BLaER1 treated with 17β-estradiol and CSF1 and Interleukin-3, amounts not matched to agents 10 nM and 100 nM (cell line): Measurements from ENCODE around the gene ZNF862.

Source experiments
- H3K27ac ChIP-seq, 11 experiments: shearing (Covaris generic); formaldehyde crosslinking; 2 replicates each; pipeline ENCODE4 v1.8.1; 2022
- H3K27me3 ChIP-seq, 11 experiments: shearing (Covaris generic); formaldehyde crosslinking; 2 replicates each; pipeline ENCODE4 v1.8.1; 2022
- H3K36me3 ChIP-seq, 11 experiments: shearing (Covaris generic); formaldehyde crosslinking; 2 replicates each; pipeline ENCODE4 v1.8.1; 2022
- H3K4me1 ChIP-seq, 10 experiments: shearing (Covaris generic); formaldehyde crosslinking; 2 replicates each; pipeline ENCODE4 v1.8.1; 2022
- H3K4me2 ChIP-seq, 11 experiments: shearing (Covaris generic); formaldehyde crosslinking; 2 replicates each; pipeline ENCODE4 v1.8.1; 2022
- H3K4me3 ChIP-seq, 10 experiments: shearing (Covaris generic); formaldehyde crosslinking; 2 replicates each; pipeline ENCODE4 v1.8.1; 2022
- H3K9ac ChIP-seq, 11 experiments: shearing (Covaris generic); formaldehyde crosslinking; 2 replicates each; pipeline ENCODE4 v1.8.1; 2022
- H3K9me3 ChIP-seq, 11 experiments: shearing (Covaris generic); formaldehyde crosslinking; replicated peaks in 1 of 11; 2 replicates each; pipeline ENCODE4 v1.8.1; 2022
- H4K20me1 ChIP-seq, 11 experiments: shearing (Covaris generic); formaldehyde crosslinking; 2 replicates each; pipeline ENCODE4 v1.8.1; 2022
- Cebpa-rat ChIP-seq, 11 experiments: shearing (Covaris generic); IDR thresholded peaks; 2 replicates each; pipeline ENCODE4 v1.8.1; 2022

ZNF862 gene

GRCh38 chr7:149819141-149819960, 18.8 kb upstream of the ZNF862 start:
- H4K20me1 ChIP-seq, result peaks cover 0 to 29% (median 0%) of the 10 kb centered on the region in 11 experiments; a peak in 3 of 22 replicates
- peaks cover 28 to 100% (median 97%) of the 10 kb centered on the region in 10 experiments for H3K4me1 ChIP-seq
- H3K4me2 ChIP-seq, result peak overlapping the region in 8 of 11 experiments; percentile 37 to 95 (median 80); a peak in 14 of 22 replicates
- no peak overlapping the region for H3K27ac ChIP-seq
- no peaks in the 10 kb centered on the region for H3K36me3 ChIP-seq
- no peak for TF ChIP-seq Cebpa-rat (IDR thresholded peaks at IDR 0.05)
- 0 out of 22 replicates have a peak overlapping the region, but pooled peaks of 1 of the 11 experiments have one; percentile 9 for H3K9ac ChIP-seq
- no peak overlapping the region for H3K4me3 ChIP-seq
- peaks cover 0 to 18% (median 0%) of the 10 kb centered on the region in 11 experiments; a peak in 3 of 22 replicates for H3K27me3 ChIP-seq
- no peaks in the 10 kb centered on the region for H3K9me3 ChIP-seq

- Histone ChIP-seq H3K27ac (no peak overlapping the region), H3K4me3 (no peak overlapping the region), H4K20me1 (peaks cover 0 to 23% (median 0%) of the 10 kb centered on the region in 11 experiments; a peak in 3 of 22 replicates), H3K9ac (0 out of 22 replicates have a peak overlapping the region, but pooled peaks of 1 of the 11 experiments have one; percentile 9), H3K9me3 (no peaks in the 10 kb centered on the region), H3K4me1 (peaks cover 27 to 100% (median 97%) of the 10 kb centered on the region in 10 experiments), H3K36me3 (no peaks in the 10 kb centered on the region), H3K27me3 (peaks cover 0 to 18% (median 0%) of the 10 kb centered on the region in 11 experiments; a peak in 3 of 22 replicates), H3K4me2 (peak overlapping the region in 8 of 11 experiments; percentile 37 to 95 (median 80); a peak in 13 of 22 replicates)
- TF ChIP-seq Cebpa-rat (IDR thresholded peaks at IDR 0.05), result no peak
These were observed 18.2 kb upstream of the ZNF862 start for GRCh38 chr7:149819961-149820340.

- no peak for TF ChIP-seq Cebpa-rat (IDR thresholded peaks at IDR 0.05)
These were observed 17.5 kb upstream of the ZNF862 start for GRCh38 chr7:149820622-149821190.

GRCh38 chr7:149821191-149822148, 16.7 kb upstream of the ZNF862 start:
- Histone ChIP-seq H3K9ac (peak overlapping the region in 5 of 11 experiments; percentile 10 to 61 (median 51); a peak in 9 of 22 replicates), H3K4me2 (peak overlapping the region; percentile 38 to 95 (median 82); a peak in 21 of 22 replicates), H3K27ac (peak overlapping the region in 4 of 11 experiments; percentile 52 to 78 (median 67); a peak in 9 of 22 replicates), H3K27me3 (peaks cover 0 to 18% (median 0%) of the 10 kb centered on the region in 11 experiments; a peak in 3 of 22 replicates), H3K4me3 (0 out of 20 replicates have a peak overlapping the region, but pooled peaks of 1 of the 10 experiments have one; percentile 34), H3K36me3 (no peaks in the 10 kb centered on the region), H3K9me3 (no peaks in the 10 kb centered on the region), H3K4me1 (peaks cover 25 to 100% (median 98%) of the 10 kb centered on the region in 10 experiments), H4K20me1 (peaks cover 0 to 21% (median 0%) of the 10 kb centered on the region in 11 experiments; a peak in 3 of 22 replicates)
- TF ChIP-seq Cebpa-rat (IDR thresholded peaks at IDR 0.05), result no peak

More at GRCh38 chr7:149820622-149821190, 17.5 kb upstream of the ZNF862 start:
- peak overlapping the region in 3 of 11 experiments; percentile 29 to 57 (median 51); a peak in 2 of 22 replicates for H3K9ac ChIP-seq
- H3K4me3 ChIP-seq, result no peak overlapping the region
- peak overlapping the region in 9 of 11 experiments; percentile 69 to 95 (median 91); a peak in 18 of 22 replicates for H3K4me2 ChIP-seq
- peaks cover 0 to 18% (median 0%) of the 10 kb centered on the region in 11 experiments; a peak in 3 of 22 replicates for H3K27me3 ChIP-seq
- no peaks in the 10 kb centered on the region for H3K36me3 ChIP-seq
- no peaks in the 10 kb centered on the region for H3K9me3 ChIP-seq
- peaks cover 22 to 100% (median 97%) of the 10 kb centered on the region in 10 experiments for H3K4me1 ChIP-seq
- H4K20me1 ChIP-seq, result peaks cover 0 to 21% (median 0%) of the 10 kb centered on the region in 11 experiments; a peak in 3 of 22 replicates
- H3K27ac ChIP-seq, result peak overlapping the region in 2 of 11 experiments; percentile 25 to 78; a peak in 3 of 22 replicates

- peaks cover 35 to 100% (median 100%) of the 10 kb centered on the region in 10 experiments for H3K4me1 ChIP-seq
- no peaks in the 10 kb centered on the region for H3K9me3 ChIP-seq
- H3K27me3 ChIP-seq, result peaks cover 0 to 18% (median 0%) of the 10 kb centered on the region in 11 experiments; a peak in 3 of 22 replicates
- H3K4me3 ChIP-seq, result peak overlapping the region in 2 of 10 experiments; percentile 12 to 34; a peak in 2 of 20 replicates
- TF ChIP-seq Cebpa-rat (IDR thresholded peaks at IDR 0.05), result no peak
- peak overlapping the region; percentile 38 to 95 (median 82) for H3K4me2 ChIP-seq
- H3K36me3 ChIP-seq, result no peaks in the 10 kb centered on the region
- peak overlapping the region in 6 of 11 experiments; percentile 2 to 78 (median 57); a peak in 10 of 22 replicates for H3K27ac ChIP-seq
- peak overlapping the region in 6 of 11 experiments; percentile 1 to 57 (median 40); a peak in 10 of 22 replicates for H3K9ac ChIP-seq
- peaks cover 0 to 21% (median 0%) of the 10 kb centered on the region in 11 experiments; a peak in 2 of 22 replicates for H4K20me1 ChIP-seq
These were observed 15.7 kb upstream of the ZNF862 start for GRCh38 chr7:149822353-149822943.

- H4K20me1 ChIP-seq, result peaks cover 0 to 21% (median 0%) of the 10 kb centered on the region in 11 experiments; a peak in 2 of 22 replicates
- no peaks in the 10 kb centered on the region for H3K36me3 ChIP-seq
- H3K27ac ChIP-seq, result peak overlapping the region in 4 of 11 experiments; percentile 52 to 78 (median 67); a peak in 7 of 22 replicates
- 0 out of 20 replicates have a peak overlapping the region, but pooled peaks of 1 of the 10 experiments have one; percentile 34 for H3K4me3 ChIP-seq
- H3K9me3 ChIP-seq, result no peaks in the 10 kb centered on the region
- TF ChIP-seq Cebpa-rat (IDR thresholded peaks at IDR 0.05), result no peak
- peak overlapping the region in 4 of 11 experiments; percentile 28 to 57 (median 53); a peak in 8 of 22 replicates for H3K9ac ChIP-seq
- peaks cover 0 to 13% (median 0%) of the 10 kb centered on the region in 11 experiments; a peak in 3 of 22 replicates for H3K27me3 ChIP-seq
- H3K4me1 ChIP-seq, result peaks cover 41 to 100% (median 100%) of the 10 kb centered on the region in 10 experiments
- H3K4me2 ChIP-seq, result peak overlapping the region; percentile 38 to 95 (median 82)
These were observed 15.0 kb upstream of the ZNF862 start for GRCh38 chr7:149823191-149823630.

- Histone ChIP-seq H3K4me2 (peak overlapping the region in 10 of 11 experiments; percentile 55 to 95 (median 86); a peak in 19 of 22 replicates), H4K20me1 (peaks cover 0 to 21% (median 0%) of the 10 kb centered on the region in 11 experiments; a peak in 2 of 22 replicates), H3K9ac (peak overlapping the region in 4 of 11 experiments; percentile 28 to 57 (median 50); a peak in 7 of 22 replicates), H3K9me3 (no peaks in the 10 kb centered on the region), H3K36me3 (no peaks in the 10 kb centered on the region), H3K4me3 (no peak overlapping the region; a peak in 1 of 20 replicates), H3K27ac (peak overlapping the region in 2 of 11 experiments; percentile 28 to 78; a peak in 4 of 22 replicates), H3K4me1 (peaks cover 41 to 100% (median 100%) of the 10 kb centered on the region in 10 experiments), H3K27me3 (peaks cover 0 to 13% (median 0%) of the 10 kb centered on the region in 11 experiments; a peak in 3 of 22 replicates)
- no peak for TF ChIP-seq Cebpa-rat (IDR thresholded peaks at IDR 0.05)
These were observed 14.5 kb upstream of the ZNF862 start for GRCh38 chr7:149823631-149824199.
